ENCODE measurements around the gene ZNF500. TPM values are rescaled to one million over a fixed set of nuclear protein-coding genes. Genes with fewer than 3 reads are reported as not detected.
A peak's percentile ranks its signal among the peaks of the same experiment; 100 is the strongest.

ZNF500 gene
- total and polyA plus RNA-seq, 4 donors: 7.5 to 14.6 (median 12.2) TPM

DNA sequence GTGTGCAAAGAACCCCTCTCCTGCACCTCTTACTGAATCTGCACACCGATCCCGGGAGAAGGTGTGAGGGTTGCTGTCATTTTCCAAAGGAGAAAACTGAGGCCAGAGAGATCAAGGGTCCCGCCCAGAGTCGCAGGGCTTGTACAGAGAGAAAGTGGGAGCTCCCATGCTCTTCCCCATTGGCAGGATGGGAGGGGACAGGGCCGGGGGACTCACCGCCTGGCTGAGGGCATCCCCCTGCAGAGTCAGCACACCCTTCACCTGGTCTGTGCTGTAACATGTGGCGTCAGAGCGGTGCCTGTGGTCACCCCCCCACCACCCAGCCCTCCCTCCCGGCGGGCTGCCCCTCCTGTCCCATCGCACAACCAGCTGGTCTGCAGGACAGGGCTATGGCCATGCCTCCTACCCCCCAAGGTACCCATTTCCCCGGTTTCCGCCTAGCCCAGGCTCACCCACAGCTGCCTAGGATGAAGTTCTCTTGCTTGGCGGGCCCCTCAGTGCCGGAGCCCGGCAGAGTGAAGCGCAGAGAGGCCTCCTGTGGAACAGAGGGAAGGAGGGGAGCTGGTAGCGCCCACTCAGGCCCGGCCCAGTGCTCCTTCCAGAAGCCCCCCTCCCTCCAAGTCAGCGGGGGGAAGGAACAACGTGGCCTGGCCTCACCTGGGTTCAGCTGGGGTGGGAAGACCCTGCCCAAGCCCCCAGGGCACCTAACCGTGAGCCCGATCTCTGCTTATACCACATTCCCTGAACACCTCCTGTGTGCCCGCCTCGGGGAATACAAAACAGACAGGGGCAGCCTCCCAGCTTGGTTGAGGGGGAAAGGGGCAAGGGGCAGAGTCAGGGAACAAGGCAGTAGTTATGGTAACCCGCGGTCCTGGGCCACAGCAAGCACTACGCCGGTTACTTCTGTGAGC, 34.3 kb upstream of the ZNF500 start:
- Histone ChIP-seq H3K36me3 (ENCODE audit: control insufficient read depth in 4 of 4, insufficient read depth in 4 of 4, low read length in 4 of 4) (peaks cover 4 to 35% (median 16%) of the 10 kb centered on the region in 4 donors), H3K4me3 (no peak overlapping the region), H3K9me3 (ENCODE audit: control insufficient read depth in 4 of 4, insufficient read depth in 3 of 4, low read length in 3 of 4) (no peaks in the 10 kb centered on the region), H3K9ac (ENCODE audit: insufficient read depth in 1 of 2, low read length in 2 of 2) (peak overlapping the region; percentile 37 to 53), H3K27ac (ENCODE audit: low read depth in 1 of 2, low read length in 1 of 2) (peak overlapping the region; percentile 86 to 90), H3K27me3 (ENCODE audit: control insufficient read depth in 3 of 3, insufficient read depth in 3 of 3, low read length in 2 of 3) (no peaks in the 10 kb centered on the region), H3K4me1 (ENCODE audit: control insufficient read depth in 5 of 5, insufficient read depth in 5 of 5, low read length in 5 of 5) (peaks cover 0 to 38% (median 14%) of the 10 kb centered on the region in 5 donors)
- no peak for ATAC-seq (ENCODE audit: insufficient read depth, low FRiP score)
- no peak for DNase-seq
- TF ChIP-seq, protein P1, sequence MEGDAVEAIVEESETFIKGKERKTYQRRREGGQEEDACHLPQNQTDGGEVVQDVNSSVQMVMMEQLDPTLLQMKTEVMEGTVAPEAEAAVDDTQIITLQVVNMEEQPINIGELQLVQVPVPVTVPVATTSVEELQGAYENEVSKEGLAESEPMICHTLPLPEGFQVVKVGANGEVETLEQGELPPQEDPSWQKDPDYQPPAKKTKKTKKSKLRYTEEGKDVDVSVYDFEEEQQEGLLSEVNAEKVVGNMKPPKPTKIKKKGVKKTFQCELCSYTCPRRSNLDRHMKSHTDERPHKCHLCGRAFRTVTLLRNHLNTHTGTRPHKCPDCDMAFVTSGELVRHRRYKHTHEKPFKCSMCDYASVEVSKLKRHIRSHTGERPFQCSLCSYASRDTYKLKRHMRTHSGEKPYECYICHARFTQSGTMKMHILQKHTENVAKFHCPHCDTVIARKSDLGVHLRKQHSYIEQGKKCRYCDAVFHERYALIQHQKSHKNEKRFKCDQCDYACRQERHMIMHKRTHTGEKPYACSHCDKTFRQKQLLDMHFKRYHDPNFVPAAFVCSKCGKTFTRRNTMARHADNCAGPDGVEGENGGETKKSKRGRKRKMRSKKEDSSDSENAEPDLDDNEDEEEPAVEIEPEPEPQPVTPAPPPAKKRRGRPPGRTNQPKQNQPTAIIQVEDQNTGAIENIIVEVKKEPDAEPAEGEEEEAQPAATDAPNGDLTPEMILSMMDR (IDR thresholded peaks at IDR 0.05; ENCODE audit: control extremely low read depth, extremely low read depth): no peak
- WGBS, 2 donors: 48 to 49% methylated on average over 28 to 29 of the region's 29 CpGs

- H3K9me3 ChIP-seq (ENCODE audit: control insufficient read depth in 4 of 4, insufficient read depth in 3 of 4, low read length in 3 of 4): no peaks in the 10 kb centered on the region
- no peak for DNase-seq
- TF ChIP-seq, protein P1 (IDR thresholded peaks at IDR 0.05; ENCODE audit: control extremely low read depth, extremely low read depth): no peak
- 33 to 61% methylated on average over 17 of the region's 17 CpGs for WGBS, 2 donors
- H3K27ac ChIP-seq (ENCODE audit: low read depth in 1 of 2, low read length in 1 of 2): peak overlapping the region in 1 of 2 donors; percentile 29
- H3K36me3 ChIP-seq (ENCODE audit: control insufficient read depth in 4 of 4, insufficient read depth in 4 of 4, low read length in 4 of 4): peaks cover 0 to 36% (median 14%) of the 10 kb centered on the region in 4 donors
- ATAC-seq (ENCODE audit: insufficient read depth, low FRiP score): no peak
- H3K9ac ChIP-seq (ENCODE audit: insufficient read depth in 1 of 2, low read length in 2 of 2): no peak overlapping the region
- H3K27me3 ChIP-seq (ENCODE audit: control insufficient read depth in 3 of 3, insufficient read depth in 3 of 3, low read length in 2 of 3): no peaks in the 10 kb centered on the region
- peaks cover 0 to 38% (median 14%) of the 10 kb centered on the region in 5 donors for H3K4me1 ChIP-seq (ENCODE audit: control insufficient read depth in 5 of 5, insufficient read depth in 5 of 5, low read length in 5 of 5)
- no peak overlapping the region for H3K4me3 ChIP-seq
Observed at GRCh38 chr16:4800290-4801041, 33.5 kb upstream of the ZNF500 start.

- Histone ChIP-seq H3K27ac (ENCODE audit: low read depth in 1 of 2, low read length in 1 of 2) (no peak overlapping the region), H3K9me3 (ENCODE audit: control insufficient read depth in 4 of 4, insufficient read depth in 3 of 4, low read length in 3 of 4) (no peaks in the 10 kb centered on the region), H3K36me3 (ENCODE audit: control insufficient read depth in 4 of 4, insufficient read depth in 4 of 4, low read length in 4 of 4) (peaks cover 0 to 25% (median 13%) of the 10 kb centered on the region in 4 donors), H3K9ac (ENCODE audit: insufficient read depth in 1 of 2, low read length in 2 of 2) (no peak overlapping the region), H3K27me3 (ENCODE audit: control insufficient read depth in 3 of 3, insufficient read depth in 3 of 3, low read length in 2 of 3) (no peaks in the 10 kb centered on the region), H3K4me3 (no peak overlapping the region), H3K4me1 (ENCODE audit: control insufficient read depth in 5 of 5, insufficient read depth in 5 of 5, low read length in 5 of 5) (peaks cover 0 to 26% (median 9%) of the 10 kb centered on the region in 5 donors)
- ATAC-seq (ENCODE audit: insufficient read depth, low FRiP score) (no peak), DNase-seq (no peak)
- TF ChIP-seq, protein P1 (IDR thresholded peaks at IDR 0.05; ENCODE audit: control extremely low read depth, extremely low read depth): no peak
- 93 to 96% methylated on average over 19 of the region's 19 CpGs for WGBS, 2 donors
Observed at GRCh38 chr16:4799171-4799855, 32.4 kb upstream of the ZNF500 start.
